HG02610 (cell line): ENCODE measurements around the gene KLK15.
"Not testable (repeated sequence)": the region's sequence is repeated elsewhere in the genome, so short reads cannot be mapped to it uniquely, and the experiment has no call there.

Source experiments
- ATAC-seq: cut with Tn5 transposase; IDR thresholded peaks from one replicate; pipeline ENCODE4 v1.9.1; 2021; ENCODE audit warnings: mild to moderate bottlenecking, moderate library complexity; ENCODE audit not compliant: unreplicated experiment

KLK15 gene

GRCh38 chr19:50797781-50798658 lies 35.4 kb downstream of the KLK15 start:
- no peak for ATAC-seq

- no peak for ATAC-seq
These were observed 36.0 kb downstream of the KLK15 start for GRCh38 chr19:50797429-50797780.

- ATAC-seq = no peak
These were observed 36.5 kb downstream of the KLK15 start for GRCh38 chr19:50796634-50797428.

- ATAC-seq = no peak
These were observed 37.2 kb downstream of the KLK15 start for GRCh38 chr19:50796128-50796633.

- ATAC-seq = no peak
These were observed 37.7 kb downstream of the KLK15 start for GRCh38 chr19:50795664-50796073.

- no peak for ATAC-seq
These were observed 38.3 kb downstream of the KLK15 start for GRCh38 chr19:50794876-50795663.

- no peak for ATAC-seq
These were observed 39.1 kb downstream of the KLK15 start for GRCh38 chr19:50794074-50794875.

- no peak for ATAC-seq
These were observed 39.8 kb downstream of the KLK15 start for GRCh38 chr19:50793558-50794065.

GRCh38 chr19:50792272-50793250 lies 40.8 kb downstream of the KLK15 start:
- no peak for ATAC-seq

- ATAC-seq = no peak
These were observed 41.6 kb downstream of the KLK15 start for GRCh38 chr19:50791594-50792271.

- no peak for ATAC-seq
These were observed 42.4 kb downstream of the KLK15 start for GRCh38 chr19:50790922-50791467.

- ATAC-seq = no peak
These were observed 43.0 kb downstream of the KLK15 start, which contains the start of gene ACP4 for GRCh38 chr19:50790396-50790795. TSS of gene ACP4 (plus strand) at chr19:50790415. CDS start at chr19:50790415, 0 bp downstream.

- no peak for ATAC-seq
These were observed 48.0 kb downstream of the KLK15 start for GRCh38 chr19:50785329-50785728.

GRCh38 chr19:50784710-50785109 lies 48.7 kb downstream of the KLK15 start:
- ATAC-seq = no peak

- not testable (repeated sequence) for ATAC-seq
These were observed 49.6 kb downstream of the KLK15 start for GRCh38 chr19:50783848-50784152.

GRCh38 chr19:50780753-50781435 lies 52.5 kb downstream of the KLK15 start:
- no peak for ATAC-seq
